Measurements from ENCODE around the gene SPATA13.

Gene SPATA13

DNA sequence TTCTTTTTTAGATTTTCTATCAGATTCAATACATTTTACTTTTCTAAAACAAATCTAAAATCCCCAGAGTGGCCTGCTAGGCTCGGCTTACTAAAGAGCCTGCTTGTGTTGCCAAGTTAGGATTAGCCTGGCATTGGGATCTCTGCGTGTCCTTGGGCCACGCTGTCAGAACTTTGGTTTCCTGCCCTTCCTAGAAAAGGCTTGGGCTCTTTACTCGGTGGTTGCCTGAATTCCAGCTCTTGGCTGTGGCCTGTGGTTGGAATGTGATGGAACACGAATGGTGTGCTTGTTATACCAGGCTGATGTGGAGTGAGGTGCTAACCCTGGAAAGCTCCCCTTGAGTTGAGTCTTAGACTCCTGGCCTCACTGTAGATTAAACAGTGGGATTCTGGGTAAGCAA lies 8.5 kb downstream of the SPATA13 start:
- no peak for DNase-seq

DNA sequence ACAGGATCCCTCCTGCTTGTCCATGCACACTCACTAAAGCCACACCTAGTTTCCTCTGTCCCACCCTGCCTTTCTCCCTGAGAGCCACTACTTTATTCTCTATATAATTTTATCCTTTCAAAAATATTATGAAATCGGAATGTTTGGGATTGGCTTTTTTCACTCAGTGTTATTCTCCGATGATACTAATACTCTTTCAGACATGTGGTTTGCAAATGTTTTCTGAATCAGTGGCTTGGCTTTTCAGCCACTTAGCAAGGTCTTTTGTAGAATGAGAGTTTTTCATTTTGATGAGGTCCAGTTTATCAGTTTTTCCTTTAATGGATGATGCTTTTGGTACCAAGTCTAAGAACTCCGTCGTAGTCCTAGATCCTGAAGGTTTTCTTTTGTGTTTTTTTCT lies 11.6 kb downstream of the SPATA13 start:
- DNase-seq: no peak

DNA sequence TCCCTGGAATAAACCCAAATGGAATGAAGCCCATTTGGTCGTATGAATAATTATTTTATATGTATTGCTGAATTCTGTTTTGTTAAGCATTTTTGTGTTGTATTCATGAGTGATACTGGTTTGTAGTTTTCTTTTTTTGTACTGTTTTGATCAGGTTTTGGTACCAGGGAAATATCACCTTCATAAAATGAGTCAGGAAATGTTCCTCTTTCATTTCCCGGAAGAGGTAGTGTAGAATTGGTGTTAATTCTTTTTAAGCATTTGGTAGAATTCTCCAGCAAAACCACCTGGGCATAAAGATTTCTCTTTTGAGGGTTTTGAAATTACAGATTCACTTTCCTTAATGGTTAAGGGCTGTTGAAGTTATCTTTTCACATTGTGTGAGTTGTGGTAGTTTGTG lies 13.3 kb downstream of the SPATA13 start:
- no peak for DNase-seq

DNA sequence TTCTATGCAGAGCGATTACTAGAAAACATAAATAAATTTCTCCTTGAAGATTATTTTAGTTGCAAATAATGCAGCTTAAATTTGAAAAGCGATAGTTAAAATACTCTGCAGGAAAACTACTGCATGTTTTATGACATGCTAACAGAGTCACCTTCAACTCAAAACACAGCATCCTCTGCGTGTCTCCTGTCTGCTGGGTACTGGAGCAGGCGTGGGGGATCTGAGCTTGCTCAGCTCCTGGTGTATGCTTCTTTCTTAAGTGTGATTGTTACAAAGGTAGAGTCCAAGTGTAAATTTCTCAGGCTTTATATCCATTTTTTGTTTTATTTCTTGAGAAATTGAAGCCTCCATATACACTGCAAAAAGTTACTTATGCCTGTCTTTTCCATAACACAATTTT lies 15.3 kb downstream of the SPATA13 start:
- no peak for DNase-seq

DNA sequence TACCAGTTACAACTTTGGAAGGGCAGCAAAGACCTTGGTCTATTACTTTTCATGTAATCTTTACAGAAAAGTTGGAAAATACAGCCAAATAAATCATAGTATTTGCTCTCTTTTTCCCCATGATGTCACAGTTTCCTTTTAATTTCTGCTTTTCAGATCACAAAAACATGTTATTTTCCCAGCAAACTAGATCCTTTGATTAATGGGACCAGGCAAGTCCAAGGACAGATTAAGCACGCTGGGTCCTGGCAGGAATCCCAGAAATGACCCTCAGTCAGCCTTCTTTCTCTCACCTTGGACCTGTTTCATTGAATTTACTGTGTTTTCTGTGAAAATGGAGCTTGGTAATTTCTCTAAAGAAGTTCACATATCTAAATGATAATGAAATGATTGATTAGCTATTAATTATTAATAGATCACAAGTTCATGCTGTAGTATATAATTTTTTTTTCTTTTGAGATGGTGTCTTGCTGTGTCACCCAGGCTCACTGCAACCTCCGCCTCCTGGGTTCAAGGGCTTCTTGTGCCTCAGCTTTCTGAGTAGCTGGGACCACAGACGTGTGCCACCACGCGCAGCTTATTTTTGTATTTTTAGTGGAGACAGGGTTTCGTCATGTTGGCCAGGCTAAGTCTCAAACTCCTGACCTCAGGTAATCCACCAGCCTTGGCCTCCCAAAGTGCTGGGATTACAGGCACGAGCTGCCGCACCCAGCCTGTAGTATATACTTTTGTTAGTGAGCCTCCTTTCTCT lies 16.0 kb downstream of the SPATA13 start:
- no peak for DNase-seq

DNA sequence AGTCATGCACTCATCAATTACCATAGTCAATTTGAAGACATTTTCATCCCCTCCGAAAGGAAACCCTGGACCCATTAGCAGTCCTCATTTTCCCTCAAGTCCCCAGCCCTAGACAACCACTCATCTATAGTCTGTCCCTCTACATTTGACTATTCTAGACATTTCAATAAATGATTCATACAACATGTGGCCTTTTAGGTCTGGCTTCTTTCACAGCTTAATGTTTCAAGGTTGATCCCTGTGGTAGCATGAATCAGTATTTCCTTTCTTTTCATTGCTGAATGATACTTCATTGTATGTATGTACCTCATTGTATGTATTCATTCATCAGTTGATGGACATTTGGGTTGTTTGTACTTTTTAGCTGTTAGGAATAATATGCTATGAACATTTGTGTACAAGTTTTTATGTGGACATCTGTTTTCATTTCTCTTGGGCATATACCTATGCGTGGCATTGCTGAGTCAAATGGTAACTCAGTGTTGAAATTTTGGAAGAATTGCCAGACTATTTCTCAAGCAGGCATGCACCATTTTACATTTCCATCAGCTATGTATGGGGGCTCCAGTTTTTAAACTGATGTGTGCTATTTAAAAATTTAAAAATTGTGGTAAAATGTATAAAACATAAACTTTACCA lies 18.4 kb downstream of the SPATA13 start:
- DNase-seq: no peak

DNA sequence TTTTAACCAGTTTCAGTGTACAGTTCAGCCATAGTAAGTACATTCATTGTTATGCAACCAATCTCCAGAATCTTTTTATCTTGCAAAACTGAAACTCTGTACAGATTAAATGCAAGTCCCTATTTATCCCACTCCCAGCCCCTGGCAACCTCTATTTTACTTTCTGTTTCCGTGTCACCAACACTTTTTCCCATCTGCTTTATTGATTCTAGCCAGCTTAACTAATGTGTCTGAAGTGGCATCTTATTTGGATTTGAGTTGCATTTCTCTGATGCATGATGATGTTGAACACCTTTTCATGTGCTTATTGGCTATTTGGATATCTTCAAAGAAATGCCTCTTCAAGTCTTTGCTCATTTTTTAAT lies 18.9 kb downstream of the SPATA13 start:
- no peak for DNase-seq

DNA sequence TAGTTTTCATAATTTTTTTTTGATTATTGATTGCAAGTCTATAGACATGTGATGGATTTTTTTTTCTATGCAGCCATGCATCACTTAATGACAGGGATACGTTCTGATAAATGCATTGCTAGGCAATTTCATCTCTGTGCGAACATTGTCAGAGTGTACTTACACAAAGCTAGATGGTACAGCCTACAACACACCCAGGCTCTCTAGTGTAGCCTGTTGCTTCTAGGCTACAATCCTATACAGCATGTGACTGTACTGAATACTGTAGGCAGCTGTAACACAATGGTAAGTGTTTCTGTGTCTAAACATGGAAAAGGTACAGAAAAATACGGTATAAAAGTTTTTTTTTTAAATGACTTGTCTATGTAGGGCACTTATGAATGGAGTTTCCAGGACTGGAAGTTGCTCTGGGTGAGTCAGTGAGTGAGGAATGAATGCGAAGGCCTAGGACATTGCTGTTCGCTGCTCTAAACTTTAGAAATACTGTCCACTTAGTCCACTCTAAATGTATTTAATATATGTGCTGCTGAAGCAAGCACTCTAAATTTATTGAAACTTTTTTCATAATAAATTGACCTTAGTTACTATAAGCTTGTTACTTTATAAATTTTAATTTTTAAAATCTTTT lies 20.3 kb downstream of the SPATA13 start:
- DNase-seq: no peak

DNA sequence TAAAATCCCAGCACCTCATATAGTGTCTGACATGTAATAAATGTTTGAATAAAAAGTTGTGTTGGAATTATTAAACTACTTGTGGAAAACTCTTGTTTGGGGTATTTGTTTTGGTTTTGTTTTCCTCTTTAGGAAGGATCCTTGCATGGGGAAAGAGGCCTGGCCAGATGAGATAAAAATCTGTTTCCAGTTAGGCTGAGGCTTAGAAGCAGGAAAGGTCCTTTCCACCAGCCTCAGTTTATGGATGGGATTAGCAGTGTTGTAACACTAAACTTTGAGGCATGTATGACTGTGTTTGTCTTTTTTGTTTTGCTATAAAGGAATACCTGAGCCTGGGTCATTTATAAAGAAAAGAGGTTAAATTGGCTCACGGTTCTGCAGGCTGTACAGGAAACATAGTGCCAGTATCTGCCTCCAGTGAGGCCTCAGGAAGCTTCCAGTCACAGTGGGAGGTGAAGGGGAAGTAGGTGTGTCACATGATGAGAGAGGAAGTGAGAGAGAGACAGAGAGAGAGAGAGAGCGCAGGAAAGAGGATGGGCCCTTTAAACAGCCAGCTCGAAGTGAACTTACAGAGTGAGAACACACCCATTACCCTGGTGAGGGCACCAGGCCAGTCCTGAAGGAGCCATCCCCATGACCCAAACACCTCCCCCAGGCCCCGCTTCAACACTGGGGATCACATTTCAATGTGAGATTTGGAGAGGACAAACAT lies 21.6 kb downstream of the SPATA13 start:
- no peak for DNase-seq

DNA sequence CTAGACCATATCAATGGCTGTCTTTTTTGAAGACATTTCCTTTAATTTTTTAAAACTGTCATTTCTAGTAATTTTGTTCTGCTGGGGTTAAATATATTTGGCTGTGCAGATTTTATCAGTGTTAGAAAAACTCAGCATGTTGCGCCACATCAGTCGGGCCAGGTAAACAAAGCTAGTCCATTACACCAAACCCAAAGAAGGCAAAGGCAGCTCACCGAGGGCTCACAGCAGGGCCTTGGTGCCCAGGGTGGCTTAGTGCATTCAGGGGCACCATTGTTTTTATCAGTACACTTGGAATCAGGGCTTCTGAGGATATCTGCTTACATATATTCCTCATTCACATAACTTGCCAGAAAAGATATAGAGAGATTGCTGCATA lies 22.2 kb downstream of the SPATA13 start:
- no peak for DNase-seq

DNA sequence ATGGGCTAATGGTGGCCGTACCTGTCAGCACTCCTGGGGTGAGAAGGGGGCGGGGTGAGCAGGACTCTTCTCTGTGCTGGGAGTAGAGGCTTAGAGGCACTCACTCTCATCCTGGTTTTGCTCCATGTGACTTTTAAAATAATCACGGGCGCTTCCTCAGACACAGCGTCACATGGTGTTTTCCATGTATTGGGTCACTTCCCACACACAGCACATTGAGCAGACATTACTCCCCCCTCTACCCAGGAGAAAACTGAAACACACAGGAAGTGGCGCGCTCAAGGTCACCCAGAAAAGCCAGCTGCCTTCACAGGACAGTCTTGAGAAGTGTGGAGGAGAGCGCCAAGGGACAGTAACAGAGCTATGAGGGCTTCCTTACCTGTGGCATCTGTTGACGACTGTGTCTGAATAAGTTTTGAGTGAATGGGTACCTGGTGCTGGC lies 23.2 kb downstream of the SPATA13 start:
- DNase-seq: no peak

DNA sequence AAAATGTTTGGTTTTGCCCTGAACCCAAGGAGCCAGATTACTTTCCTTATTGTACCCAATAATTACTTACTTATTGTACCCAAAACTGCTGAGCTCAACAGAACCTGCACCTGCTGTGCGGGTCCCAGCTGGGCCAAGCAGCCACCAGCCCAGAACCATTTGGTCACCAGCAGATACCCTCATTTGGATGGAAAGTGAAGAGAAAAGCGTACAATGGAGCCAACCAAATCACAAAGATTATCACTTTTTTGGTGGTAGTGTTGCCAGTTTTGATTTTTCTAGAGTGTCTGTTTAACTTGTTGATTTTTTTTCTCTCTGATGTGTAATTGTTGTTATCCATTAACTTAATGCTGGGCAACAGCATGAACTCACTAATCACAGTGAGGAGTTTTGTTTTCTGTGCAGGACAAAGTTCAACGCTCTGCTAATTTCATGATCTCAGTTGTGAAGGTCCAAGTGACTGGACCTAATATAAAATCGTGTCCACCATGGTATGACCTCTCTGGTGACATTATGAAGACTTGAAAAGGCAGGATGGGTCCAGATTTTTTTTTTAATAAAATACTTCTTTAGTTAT lies 23.8 kb downstream of the SPATA13 start:
- DNase-seq: no peak

DNA sequence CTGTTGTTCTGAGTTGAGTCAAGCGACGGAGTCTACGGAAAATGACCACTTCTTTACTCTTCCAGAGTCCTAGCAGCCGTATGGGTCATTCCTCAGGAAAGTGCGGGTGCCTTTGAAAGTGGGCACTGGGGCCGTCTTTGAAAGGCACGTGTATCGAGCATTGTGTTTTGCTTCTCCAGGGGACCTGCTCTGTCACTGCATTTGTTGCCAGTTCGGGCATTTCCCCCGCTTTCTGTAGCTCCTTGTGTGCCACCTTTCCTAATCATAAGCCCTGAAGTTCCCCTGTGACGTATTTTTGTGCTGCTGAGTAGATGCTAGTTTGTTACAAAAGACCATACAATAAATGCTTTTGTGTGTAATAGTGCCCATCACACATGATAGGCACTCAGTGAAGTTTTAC lies 24.4 kb downstream of the SPATA13 start:
- no peak for DNase-seq

DNA sequence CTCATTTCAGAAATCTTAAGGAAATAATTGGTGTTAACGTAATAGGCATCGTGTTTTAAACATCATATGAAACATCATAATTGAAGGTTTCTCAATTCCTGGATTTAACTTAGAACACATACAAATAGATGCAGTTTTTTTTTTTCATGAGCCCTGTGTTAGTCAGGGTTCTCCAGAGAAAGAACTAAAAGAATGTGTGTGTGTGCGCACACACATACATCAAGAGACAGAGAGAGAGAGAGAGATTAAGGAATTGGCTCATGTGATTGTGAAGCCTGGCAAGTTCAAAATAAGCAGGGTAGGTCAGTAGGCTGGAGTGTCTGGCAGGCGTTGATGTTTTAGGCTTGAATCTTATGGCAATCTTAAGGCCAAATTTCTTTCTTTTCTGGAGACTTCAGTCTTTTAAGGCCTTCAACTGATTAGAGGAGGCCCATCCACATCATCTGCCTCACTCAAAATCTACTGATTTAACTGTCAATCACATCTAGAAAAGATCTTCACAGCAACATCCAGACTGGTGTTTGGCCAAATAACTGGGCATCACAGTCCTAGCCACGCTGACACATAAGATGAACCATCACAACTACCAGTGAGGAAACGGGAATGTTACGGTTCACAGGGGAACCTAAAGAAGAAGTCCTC lies 25.2 kb downstream of the SPATA13 start:
- no peak for DNase-seq

DNA sequence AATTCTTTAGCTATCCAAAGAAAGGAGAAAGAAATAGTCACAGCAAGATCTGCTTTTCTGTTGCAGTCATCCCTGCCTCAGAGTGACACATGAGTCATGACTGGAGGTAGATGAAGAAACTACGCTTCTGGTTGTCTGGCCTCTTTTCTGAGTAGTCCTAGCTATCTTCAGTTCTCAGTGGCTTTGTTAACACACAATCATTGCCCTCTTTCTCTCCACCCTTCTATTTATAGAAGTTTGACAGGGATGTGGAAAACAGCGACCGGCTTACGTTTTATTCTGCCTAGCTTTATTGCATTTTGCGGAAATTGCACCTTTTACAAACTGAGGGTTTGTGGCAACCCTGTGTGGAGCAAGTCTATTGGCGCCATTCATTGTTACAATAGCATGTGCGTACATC lies 26.7 kb downstream of the SPATA13 start:
- no peak for DNase-seq

DNA sequence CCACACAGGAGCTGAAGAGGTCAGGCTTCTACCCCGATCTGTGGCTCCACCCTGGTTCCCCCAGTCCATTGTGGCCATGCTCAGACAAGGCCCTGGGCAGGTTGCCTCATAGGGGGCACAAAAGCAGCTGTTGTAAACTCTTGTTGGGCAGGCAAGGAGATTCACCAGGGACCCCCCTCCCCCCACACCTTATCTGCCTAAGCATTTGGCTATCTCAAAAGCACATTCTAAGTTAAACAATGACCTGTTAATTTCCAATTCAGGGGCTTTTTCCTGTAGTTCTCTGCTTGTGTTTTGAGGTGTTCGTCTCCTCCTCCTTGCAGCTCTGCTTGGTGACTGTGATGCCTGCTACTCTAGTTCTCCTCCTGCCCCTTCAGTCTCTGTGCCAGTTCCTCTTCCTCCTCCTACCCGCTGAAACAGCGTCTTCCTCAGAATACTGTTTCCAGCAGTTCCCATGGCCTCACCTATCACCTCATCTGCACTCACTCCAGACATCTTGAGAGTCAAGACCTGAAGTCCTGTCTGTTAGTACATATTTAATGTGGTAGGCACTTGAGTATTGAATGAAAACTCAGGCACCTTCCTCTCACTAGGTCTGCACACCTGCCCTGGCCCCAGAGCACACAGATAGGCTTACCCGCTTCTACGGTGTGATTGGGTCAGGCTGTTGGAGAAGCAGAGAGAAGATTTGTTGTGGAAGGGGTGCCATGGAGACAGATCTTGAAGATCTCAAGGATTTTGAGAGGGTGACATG lies 31.7 kb downstream of the SPATA13 start:
- no peak for DNase-seq

DNA sequence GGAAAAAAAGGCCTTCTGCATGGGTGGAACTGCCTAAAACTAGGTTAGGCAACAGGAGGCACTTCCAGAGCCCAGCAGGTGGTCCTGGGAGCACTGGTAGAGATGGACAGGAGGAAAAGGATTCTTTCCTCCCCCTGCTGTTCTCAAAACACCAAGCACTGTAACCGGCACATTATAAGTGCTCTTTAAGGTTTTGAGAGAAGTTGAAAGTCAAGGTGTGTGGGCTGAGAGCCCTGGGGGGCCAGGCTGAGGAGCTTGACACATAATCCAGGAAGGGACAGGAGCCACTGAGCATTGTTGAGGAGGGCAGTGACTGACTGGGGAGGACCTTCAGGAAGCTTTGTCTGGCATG lies 32.3 kb downstream of the SPATA13 start:
- no peak for DNase-seq

DNA sequence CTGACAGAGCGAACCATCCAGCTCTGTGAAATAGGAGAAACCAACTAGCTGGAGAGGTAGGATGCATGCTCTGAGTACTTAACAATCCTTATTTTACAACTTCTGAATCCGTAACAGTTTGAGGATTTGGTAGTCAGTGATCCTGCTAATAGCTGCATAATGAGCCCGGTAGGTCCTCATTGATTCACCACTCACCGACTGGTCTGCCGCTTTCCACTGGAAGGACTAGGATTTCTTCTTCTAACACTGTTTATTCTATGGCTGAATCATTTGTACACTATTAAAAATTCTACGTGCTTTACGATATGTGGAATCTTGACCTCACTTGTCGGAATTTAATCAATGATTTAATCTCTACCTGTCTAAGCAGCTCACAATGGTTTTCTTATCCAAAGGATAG lies 33.9 kb downstream of the SPATA13 start:
- no peak for DNase-seq

DNA sequence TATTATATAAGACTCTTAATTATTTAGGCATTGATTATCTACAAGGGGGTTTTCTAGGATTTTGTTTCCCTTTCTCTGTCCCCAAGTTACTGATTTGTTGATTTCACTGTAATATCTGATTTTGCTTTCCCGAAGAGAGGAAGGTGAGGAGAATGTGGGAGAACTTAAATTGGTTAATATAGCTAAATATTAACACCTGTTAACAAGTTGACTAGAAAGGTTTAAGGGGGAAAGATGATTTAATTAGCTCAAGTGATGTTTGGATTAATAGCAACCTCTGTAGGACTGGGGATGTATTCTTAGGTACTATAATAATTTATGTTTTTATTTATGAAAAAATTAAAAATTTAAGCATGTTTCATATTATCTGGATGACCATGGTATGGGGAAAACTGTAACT lies 35.1 kb downstream of the SPATA13 start:
- no peak for DNase-seq

DNA sequence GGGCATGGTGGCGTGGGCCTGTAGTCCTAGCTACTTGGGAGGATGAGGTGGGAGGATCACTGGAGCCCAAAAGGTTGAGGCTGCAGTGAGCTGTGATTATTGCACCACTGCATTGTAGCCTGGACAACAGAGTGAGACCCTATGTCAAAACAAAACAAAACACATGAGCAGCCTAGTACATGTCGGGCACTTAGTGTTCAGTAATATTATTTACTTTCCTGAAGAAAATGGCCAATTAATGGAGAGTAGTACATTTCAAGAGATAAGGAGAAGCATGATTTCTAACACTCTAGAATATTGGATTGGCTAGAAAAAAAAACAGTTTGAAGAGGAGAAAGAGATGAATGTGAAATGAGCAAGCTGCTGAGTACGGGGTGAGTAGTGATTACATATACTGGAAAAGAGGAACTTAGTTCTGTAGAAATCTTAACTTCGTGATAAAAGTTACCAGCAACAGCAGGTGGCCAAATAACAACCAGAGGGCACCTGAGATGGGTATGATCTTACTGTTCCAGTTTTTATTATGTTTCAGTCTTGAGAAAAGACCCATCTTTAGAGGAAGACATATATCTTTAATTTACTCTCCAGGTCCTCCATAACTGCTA lies 36.2 kb downstream of the SPATA13 start:
- DNase-seq: no peak

DNA sequence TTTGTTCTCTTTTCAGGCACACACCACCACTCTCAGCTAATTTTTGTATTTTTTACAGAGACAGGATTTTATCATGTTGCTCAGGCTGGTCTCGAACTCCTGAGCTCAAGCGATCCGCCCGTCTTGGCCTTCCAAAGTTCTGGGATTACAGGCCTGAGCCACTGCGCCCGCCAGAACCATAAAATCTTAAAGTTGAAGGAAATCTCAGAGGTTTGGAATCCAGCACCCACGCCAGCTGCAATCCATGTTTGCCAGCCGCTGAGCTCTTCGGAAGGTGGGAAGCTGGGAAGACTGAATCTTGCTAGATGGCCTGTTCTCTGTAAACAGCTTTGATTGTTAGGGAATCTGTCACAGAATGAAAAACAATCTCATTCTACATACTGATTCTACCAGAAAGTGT lies 38.5 kb downstream of the SPATA13 start:
- no peak for DNase-seq

DNA sequence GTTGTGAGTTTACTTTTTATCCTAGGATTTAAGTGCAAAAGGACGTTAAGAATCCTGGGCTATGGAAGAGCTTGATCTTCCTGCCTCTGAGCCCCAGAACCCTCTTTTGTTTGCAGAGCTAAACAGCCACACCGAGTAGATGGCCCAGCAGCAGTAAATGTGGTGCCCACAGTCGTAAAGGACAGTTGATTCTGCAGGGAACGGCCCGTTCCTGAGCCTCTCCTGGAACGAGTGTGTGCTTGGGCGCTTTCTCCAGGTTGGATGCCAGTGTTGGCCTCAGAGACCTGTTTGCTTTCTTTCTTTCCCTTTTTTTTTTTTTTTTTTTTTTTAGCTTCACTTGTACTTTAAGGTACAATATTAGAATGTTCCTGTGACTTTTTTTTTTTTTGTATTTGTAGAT lies 41.7 kb downstream of the SPATA13 start:
- no peak for DNase-seq

Measured in activated CD4-positive, alpha-beta T cell treated with anti-CD3 and anti-CD28 coated beads for 1 hour (primary cell).